Endometrial microvascular endothelial cells (primary cell): ENCODE results near the gene CHN1. TPM values are rescaled to one million over a fixed set of nuclear protein-coding genes. Genes with fewer than 3 reads are reported as not detected.

Experiments
- in situ Hi-C: cut with HindIII; loops from 2 replicates; pipeline ENCODE4 v1.10.0; 2017; ENCODE audit warnings: low sequenced_read_pairs, low pct_unique_long_range_greater_than_20kb; ENCODE audit errors: inconsistent ontology term
- total RNA-seq: library from RNA; depleted of rRNA; stranded (reverse); fragments of >200 nt; gene quantifications from one replicate; pipeline ENCODE4 v1.2.3, GENCODE V29; 2015; ENCODE audit errors: inconsistent ontology term

Gene CHN1
- total RNA-seq, 1 donor from 2014 or later, result 26.0 TPM

DNA sequence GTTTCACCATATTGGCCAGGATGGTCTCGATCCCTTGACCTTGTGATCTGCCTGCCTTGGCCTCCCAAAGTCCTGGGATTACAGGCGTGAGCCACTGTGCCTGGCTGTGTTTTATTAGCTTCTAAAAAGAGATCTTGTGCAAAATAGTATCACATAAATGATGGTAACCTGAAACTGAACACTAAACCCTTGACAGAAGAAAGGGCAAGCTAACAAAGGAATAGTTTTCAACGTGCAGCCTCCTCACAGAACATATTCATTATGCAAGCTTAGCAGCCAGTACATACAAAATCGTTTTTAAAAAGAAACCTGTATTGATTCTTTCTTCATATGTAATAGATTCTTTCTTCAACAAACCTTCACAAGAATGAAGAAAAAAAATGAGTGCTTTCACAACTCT, 20.6 kb downstream of the CHN1 start:
- in situ Hi-C loops, result no loop called here

GRCh38 chr2:174981331-174981730, 23.9 kb downstream of the CHN1 start:
- in situ Hi-C loops, result no loop called here

- in situ Hi-C loops, result no loop called here
Observed at GRCh38 chr2:174979996-174980395, 25.2 kb downstream of the CHN1 start.

DNA sequence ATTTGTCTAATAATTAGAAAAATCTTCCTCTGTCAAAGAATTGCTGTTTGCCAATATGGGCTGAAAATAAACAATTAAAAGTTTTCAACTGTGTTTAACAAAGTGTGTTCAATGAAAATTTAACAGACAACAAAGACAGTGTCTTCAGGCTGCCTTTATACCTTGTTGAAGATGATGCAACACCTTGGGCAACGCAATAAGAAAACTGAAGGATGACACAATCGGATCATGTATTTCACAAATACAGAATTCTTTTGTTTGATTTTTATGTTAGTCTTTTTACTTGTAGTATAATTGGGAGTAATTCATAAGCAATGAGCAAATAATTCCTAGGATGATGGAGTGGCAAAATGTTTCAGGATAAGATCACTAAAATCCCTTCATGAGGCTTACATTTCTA, 27.8 kb downstream of the CHN1 start:
- in situ Hi-C loops, result no loop called here

DNA sequence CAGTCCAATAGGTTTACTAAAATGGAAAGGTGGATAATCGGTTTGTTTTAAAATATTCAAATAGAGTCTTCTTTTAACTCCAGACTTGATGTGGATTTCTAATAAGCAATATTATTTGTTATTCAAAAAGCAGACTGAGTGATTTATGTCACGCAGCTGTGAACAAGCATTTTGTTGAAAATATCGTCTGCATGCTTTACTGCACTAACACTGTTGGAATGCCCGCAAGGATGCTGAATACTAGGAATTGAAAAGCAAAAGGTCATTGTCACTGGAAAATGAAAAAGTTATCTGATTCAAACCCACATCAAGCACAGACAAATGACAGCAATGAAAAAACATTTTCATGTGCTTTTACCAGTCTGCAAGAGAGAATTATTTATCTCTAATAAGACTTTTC, 31.1 kb downstream of the CHN1 start:
- in situ Hi-C loops, result no loop called here

DNA sequence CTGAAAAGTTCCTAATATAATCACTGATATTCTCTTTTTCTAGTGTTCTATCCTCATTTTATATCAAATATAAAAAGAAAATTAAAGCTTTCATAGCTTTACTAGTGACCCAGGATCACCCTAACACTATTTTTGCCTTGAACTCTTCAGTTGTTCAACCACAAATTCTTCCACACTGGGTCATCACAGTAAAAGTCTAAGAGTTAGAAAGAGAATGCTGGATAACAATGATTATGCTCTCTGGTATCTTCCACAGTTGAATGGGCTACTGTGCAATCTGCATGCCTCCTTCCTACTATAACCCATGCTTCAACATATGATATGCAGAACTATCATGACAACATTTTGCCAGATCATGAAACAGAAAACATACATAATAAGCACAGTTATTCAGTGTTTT, 32.3 kb downstream of the CHN1 start:
- in situ Hi-C loops, result no loop called here

- in situ Hi-C loops, result no loop called here
Observed at GRCh38 chr2:174971868-174972781, 33.1 kb downstream of the CHN1 start.

DNA sequence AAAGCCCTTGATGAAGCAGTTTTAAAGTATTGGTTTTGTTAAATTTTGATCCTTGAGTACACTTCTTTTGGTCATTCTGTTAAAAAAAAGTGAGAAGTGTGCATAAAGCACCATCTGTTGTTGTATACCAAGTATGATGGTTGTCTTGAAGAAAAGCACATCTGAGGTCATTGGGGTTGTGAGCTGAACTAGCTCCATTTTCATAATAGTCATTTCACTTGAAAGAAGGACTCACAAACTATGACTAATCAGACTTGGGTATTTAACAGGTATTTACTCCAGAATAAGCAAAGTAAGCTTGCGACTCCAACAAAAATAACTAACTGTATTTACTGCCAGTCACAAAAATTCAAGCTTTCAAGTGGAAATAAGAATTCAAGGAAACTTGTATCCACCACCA, 35.1 kb downstream of the CHN1 start:
- in situ Hi-C loops, result no loop called here

DNA sequence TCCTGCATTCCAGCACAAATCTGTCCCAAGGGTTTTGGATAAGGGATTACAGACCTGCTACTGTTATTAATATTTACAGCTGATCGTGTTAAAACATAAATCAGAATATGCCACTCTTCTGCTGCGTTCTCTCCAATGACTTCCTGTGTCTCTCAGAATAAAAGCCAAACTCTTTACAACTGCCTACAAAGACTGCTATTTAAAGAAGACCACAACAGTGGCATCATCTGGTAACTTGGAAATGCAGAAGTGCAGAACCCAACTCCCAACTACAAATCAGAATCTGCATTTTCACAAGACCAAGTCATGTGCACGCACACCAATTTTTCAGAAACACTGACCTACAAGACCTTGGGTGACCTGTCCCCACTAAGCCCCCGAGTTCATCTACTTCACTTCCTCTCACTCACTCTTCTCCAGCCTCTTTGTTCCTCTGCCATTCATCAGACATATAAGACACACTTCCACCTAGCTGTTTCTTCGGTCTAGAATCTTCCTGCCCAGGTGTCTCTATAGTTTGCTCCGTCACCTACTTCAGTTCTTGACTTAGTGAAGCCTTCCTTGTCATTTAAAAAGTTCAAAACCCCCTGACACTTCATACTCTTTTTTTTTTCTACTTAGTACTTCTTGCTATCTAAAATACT, 36.0 kb downstream of the CHN1 start:
- in situ Hi-C loops, result no loop called here

- in situ Hi-C loops, result no loop called here
Observed at GRCh38 chr2:174967691-174968260, 37.4 kb downstream of the CHN1 start.

GRCh38 chr2:174967086-174967485, 38.1 kb downstream of the CHN1 start:
- in situ Hi-C loops, result no loop called here

- in situ Hi-C loops, result no loop called here
Observed at GRCh38 chr2:174965992-174966744, 39.0 kb downstream of the CHN1 start.

- in situ Hi-C loops, result no loop called here
Observed at GRCh38 chr2:174965551-174965950, 39.6 kb downstream of the CHN1 start.

DNA sequence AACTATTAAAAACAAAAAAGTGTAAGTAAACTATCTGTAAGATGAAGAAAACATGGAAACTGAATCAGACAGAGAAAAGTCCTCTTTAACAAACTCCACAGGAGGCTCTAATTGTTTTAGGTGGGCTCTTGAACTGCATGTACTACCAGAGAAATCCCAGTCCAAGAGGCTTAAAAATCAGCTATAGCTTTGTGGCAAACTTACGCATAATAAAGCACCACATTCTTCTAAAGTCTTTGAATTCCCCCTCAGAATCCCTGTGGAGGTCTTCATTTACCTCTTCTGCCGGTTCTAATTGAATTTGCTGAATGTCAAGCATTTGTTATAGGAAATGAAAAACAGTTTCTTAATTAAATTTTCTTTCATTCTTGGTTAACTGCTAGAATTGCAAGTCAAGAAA, 40.8 kb downstream of the CHN1 start:
- in situ Hi-C loops, result no loop called here

DNA sequence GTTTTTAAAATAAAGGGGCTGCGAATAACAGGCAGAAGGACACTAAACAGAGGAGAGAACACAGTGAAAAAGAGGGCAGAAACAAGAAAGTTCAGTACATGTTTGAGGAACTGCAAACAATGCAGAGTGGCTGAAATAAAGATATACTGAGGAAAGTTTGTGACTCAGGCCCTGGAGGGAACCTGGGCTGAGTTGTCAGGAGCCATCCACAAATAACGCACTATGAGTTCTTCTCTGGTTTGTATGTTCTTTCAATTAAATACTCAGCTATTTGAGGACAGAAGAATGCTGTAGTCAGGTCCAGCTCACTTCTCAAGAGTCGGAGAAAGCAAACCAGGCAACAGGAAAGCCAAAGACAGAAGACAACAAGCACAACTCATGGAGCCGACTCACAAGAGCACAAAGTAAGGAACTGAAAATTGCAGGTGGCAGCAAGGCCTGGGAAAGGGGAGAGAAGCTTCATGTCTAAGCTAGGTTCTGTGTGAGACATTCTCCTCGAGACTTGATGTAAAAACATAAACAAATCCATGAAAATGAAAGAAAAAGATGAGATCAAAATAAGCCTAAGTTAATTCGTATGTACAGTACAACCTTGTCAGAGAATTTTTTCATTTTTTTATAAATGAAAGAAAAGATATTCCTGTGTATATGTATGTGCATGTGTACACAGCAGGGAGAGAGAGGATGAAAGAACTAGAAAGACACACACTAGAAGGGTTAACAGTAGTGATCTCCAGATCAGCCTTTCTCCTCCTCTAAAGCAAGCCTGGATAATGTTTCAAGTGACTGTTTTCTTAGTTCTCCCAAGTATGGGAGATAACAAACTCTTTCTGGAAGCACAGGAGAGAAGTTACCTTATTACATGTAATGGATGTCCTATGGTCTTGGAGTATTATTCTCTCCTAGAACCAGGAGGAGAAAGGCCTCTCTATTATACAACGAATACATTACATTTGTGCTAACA, 41.5 kb downstream of the CHN1 start:
- in situ Hi-C loops, result no loop called here

DNA sequence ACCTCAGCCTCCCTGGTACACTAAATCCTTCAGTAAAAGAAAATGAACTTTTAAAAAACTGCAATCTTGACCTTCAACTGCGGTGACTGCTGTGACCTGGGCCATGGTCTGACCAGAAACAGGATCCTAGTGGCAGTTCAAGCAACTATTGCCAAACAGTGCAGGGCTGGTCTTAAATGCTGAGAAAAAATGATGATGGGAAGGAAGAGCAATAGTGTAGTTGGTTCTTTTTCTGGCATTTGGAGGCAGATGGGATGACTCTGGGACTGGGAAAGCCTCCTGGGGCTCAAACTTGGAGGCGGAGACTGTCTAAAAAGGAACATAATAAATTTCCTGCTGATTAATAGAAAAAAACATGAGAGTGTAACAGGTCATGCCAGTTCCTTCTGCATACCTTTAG, 45.4 kb downstream of the CHN1 start:
- in situ Hi-C loops, result no loop called here

DNA sequence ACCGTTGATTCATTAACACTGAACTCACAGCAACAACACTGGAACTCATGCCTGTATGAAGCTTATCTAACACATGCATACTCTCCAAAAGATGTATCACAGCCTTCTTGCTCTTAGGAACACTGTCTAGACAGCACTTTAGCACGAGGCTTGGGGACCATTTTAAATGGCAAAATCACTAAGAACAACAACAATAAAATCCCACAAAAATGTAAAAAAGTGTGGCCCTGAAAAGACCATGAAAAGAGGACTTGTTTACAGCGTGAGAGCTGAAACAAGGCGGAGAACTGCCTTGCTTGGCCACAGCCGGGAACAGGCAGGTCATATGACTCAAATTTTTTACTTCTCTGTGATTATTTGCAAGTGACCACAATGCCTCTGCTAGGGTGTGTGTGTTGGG, 48.1 kb downstream of the CHN1 start:
- in situ Hi-C loops, result no loop called here

- in situ Hi-C loops, result no loop called here
Observed at GRCh38 chr2:174952607-174953006, 52.6 kb downstream of the CHN1 start.
